NB4 (cell line): ENCODE measurements around the gene DBF4B.
"Not testable (repeated sequence)": the region's sequence is repeated elsewhere in the genome, so short reads cannot be mapped to it uniquely, and the experiment has no call there.

Experiments used
- CTCF ChIP-seq: IDR thresholded peaks from one replicate; pipeline ENCODE4 v1.5.1; 2012; ENCODE audit warnings: low read depth, low read length
- MAX ChIP-seq: IDR thresholded peaks from 2 replicates; pipeline ENCODE4 v1.6.1; 2011; ENCODE audit warnings: low read depth, low read length
- MYC ChIP-seq: IDR thresholded peaks from 2 replicates; pipeline ENCODE4 v1.6.1; 2011; ENCODE audit warnings: low read depth, low read length
- POLR2A ChIP-seq: IDR thresholded peaks from 2 replicates; pipeline ENCODE4 v1.6.1; 2011; ENCODE audit warnings: mild to moderate bottlenecking; ENCODE audit not compliant: insufficient read length; ENCODE audit errors: extremely low read depth

- TF ChIP-seq CTCF, MYC, MAX, POLR2A: not testable (repeated sequence)
Observed at GRCh38 chr17:44700288-44700687, 8.2 kb upstream of the DBF4B start.
